HL-60 (cell line): ENCODE measurements around the gene DBI.
A peak's percentile ranks its signal among the peaks of the same experiment; 100 is the strongest.

Experiments
- DNase-seq, 2 experiments: peaks; one replicate each; pipeline ENCODE4 v3.0.0-alpha.2; 2010 to 2020; ENCODE audit warnings: low read depth in 1 of 2, low spot score in 1 of 2
- H3K27ac ChIP-seq: fragments of 250-450 bp; sonication (Bioruptor Pico); replicated peaks from 2 replicates; pipeline ENCODE4 v1.5.1; 2020; ENCODE audit warnings: mild to moderate bottlenecking, moderate library complexity
- H3K27me3 ChIP-seq: fragments of 250-450 bp; sonication (Bioruptor Pico); 2 replicates; pipeline ENCODE4 v1.5.1; 2021; ENCODE audit warnings: mild to moderate bottlenecking, moderate library complexity; ENCODE audit not compliant: insufficient read depth, poor library complexity, severe bottlenecking
- H3K4me3 ChIP-seq: replicated peaks from 2 replicates; pipeline ENCODE4 v1.5.1; 2011; ENCODE audit warnings: mild to moderate bottlenecking, control low read depth, low read length; ENCODE audit not compliant: insufficient read depth
- CTCF ChIP-seq: IDR thresholded peaks from one replicate; pipeline ENCODE4 v1.5.1; 2011; ENCODE audit warnings: low read length, control low read depth, inconsistent platforms; ENCODE audit not compliant: insufficient read depth
- GABPA ChIP-seq: IDR thresholded peaks from 2 replicates; pipeline ENCODE4 v1.6.1; 2012; ENCODE audit warnings: low read depth
- POLR2AphosphoS5 ChIP-seq: IDR thresholded peaks from 2 replicates; pipeline ENCODE4 v1.6.1; 2012; ENCODE audit warnings: low read depth
- REST ChIP-seq: IDR thresholded peaks from 2 replicates; pipeline ENCODE4 v1.6.1; 2012; ENCODE audit warnings: low read depth; ENCODE audit not compliant: insufficient replicate concordance
- SPI1 ChIP-seq: IDR thresholded peaks from 2 replicates; pipeline ENCODE4 v1.6.1; 2012; ENCODE audit warnings: low read depth, mild to moderate bottlenecking, borderline replicate concordance

DBI gene

GRCh38 chr2:119377993-119378345 lies 11.2 kb downstream of the DBI start:
- no peak overlapping the region for H3K4me3 ChIP-seq
- H3K27ac ChIP-seq = peak overlapping the region; percentile 52
- DNase-seq = no peak
- TF ChIP-seq POLR2AphosphoS5 (no peak), CTCF (no peak), GABPA (no peak), REST (no peak), SPI1 (no peak)
- H3K27me3 ChIP-seq = no peaks in the 10 kb centered on the region

DNA sequence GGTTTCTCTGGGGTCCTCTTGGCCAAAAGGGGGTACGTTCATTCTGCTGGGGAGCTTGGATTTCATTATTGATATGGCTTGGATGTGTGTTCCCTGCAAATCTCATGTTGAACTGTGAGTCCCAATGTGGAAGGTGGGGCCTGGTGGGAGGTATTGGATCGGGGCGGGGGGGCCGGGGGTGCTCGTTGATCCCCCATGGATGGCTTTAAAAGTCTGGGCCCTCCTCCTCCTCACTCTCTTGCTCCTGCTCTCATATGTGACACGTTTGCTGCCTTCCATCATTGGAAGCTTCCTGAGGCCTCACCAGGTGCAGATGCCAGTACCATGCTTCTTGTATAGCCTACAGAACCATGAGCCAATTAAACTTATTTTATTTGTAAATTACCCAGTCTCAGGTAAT lies 11.8 kb downstream of the DBI start:
- no peak overlapping the region for H3K4me3 ChIP-seq
- TF ChIP-seq SPI1 (no peak), REST (no peak), GABPA (no peak), POLR2AphosphoS5 (no peak), CTCF (no peak)
- H3K27ac ChIP-seq = no peak overlapping the region
- H3K27me3 ChIP-seq = no peaks in the 10 kb centered on the region
- DNase-seq = no peak

DNA sequence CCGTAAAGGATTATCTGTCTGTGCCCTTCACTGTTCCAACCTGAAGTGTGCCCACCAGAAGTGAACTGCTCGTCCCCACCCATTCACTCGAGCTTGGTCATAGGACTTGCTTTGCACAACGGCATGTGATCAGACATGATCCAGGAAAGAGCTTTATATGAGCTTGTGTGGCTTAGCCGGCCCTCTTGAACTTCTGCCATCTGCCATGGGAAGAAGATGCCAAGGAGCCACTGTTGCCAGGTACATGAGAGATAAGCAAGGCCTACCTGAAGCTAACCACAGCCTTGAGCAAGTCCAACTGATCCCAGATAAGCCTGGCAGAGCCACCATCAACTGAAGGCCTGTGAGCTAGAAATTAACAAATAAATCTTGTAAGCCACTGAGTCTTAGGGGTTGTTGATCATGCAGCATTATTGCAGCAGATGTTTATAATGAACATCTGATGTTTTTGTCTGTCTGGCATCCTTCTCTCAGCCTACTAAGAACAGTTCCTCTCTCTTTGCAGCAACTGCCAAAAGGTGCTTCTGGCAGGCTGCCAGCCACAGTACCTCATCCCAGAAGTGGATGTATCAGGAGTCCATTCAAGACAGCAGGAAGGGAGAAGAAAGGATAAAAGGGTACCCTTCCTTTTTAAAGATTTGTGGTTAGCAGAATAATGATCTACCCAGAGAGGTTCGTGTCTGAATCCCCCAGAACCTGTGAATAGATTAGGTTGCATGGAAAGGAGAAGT lies 16.8 kb downstream of the DBI start:
- no peak for DNase-seq
- Histone ChIP-seq H3K4me3 (no peak overlapping the region), H3K27me3 (no peaks in the 10 kb centered on the region), H3K27ac (no peak overlapping the region)
- TF ChIP-seq CTCF = no peak
- no peak for TF ChIP-seq REST
- peak; percentile 42; the same call in 1 of the 2 replicates for TF ChIP-seq SPI1
